BJ (cell line): ENCODE results near the gene NOX4. TPM values are rescaled to one million over a fixed set of nuclear protein-coding genes. Genes with fewer than 3 reads are reported as not detected.
"Not testable (repeated sequence)": the region's sequence is repeated elsewhere in the genome, so short reads cannot be mapped to it uniquely, and the experiment has no call there.

ENCODE experiments used
- CTCF ChIA-PET: fragments of 350-600 bp; formaldehyde crosslinking; extraction: SDS; loops from one replicate; lab custom pipeline; 2021; ENCODE audit warnings: antibody characterized with exemption, inconsistent platforms; lab: Yijun Ruan, JAX
- POLR2A ChIA-PET: fragments of 300-600 bp; sonication (Branson Sonifier 250); formaldehyde crosslinking; extraction: SDS; loops from one replicate; lab custom pipeline; 2021; ENCODE audit warnings: antibody characterized with exemption; lab: Charles Lee
- DNase-seq: peaks from one replicate; pipeline ENCODE4 v3.0.0-alpha.2; 2011; ENCODE audit warnings: low read depth
- H3K27me3 ChIP-seq: 2 replicates; pipeline ENCODE4 v1.6.0; 2011; ENCODE audit warnings: low read length; ENCODE audit not compliant: control insufficient read depth, insufficient read depth
- H3K36me3 ChIP-seq: 2 replicates; pipeline ENCODE4 v1.5.1; 2011; ENCODE audit warnings: low read length; ENCODE audit not compliant: control insufficient read depth, insufficient read depth
- H3K4me3 ChIP-seq: 2 replicates; pipeline ENCODE4 v1.5.1; 2011; ENCODE audit warnings: low read depth, mild to moderate bottlenecking, control low read depth, low read length
- CTCF ChIP-seq: IDR thresholded peaks from 2 replicates; pipeline ENCODE4 v1.5.1; 2011; ENCODE audit warnings: low read depth, mild to moderate bottlenecking, control low read depth, inconsistent platforms, low read length, moderate library complexity; ENCODE audit not compliant: insufficient read depth
- polyA plus RNA-seq: library from polyadenylated mRNA; depleted of rRNA; stranded (reverse); fragments of >200 nt; gene quantifications from 2 replicates; pipeline ENCODE4 v1.2.3, GENCODE V29; 2011

NOX4 gene
- polyA plus RNA-seq, 1 experiment, result 3.7 TPM

DNA sequence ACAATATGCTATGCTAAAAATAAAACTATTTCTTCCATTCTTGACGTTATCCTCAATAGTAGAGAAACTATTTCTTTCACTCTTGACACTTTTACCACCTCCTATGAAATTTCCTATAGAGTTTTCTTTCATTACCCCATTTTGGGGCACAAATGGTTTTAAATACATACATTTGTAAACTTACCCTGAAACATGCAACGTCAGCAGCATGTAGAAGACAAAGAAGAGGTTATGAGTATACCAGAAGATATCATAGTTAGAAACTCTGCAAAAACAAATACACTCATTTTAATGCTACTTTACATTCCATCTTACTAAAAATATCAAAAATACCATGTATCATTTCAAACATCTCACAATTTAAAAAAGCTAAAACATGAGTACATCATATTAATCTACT, 69.5 kb downstream of the NOX4 start:
- no peak for TF ChIP-seq CTCF
- CTCF ChIA-PET, result no interaction called here

GRCh38 chr11:89420981-89421380, 70.2 kb downstream of the NOX4 start:
- no peak for TF ChIP-seq CTCF
- no peaks in the 10 kb centered on the region for H3K27me3 ChIP-seq
- no peak for DNase-seq
- CTCF ChIA-PET, result no interaction called here
- no peaks in the 10 kb centered on the region for H3K36me3 ChIP-seq
- POLR2A ChIA-PET, result no interaction called here
- H3K4me3 ChIP-seq, result no peak overlapping the region

More for the DNA sequence above, 69.5 kb downstream of the NOX4 start:
- POLR2A ChIA-PET, result no interaction called here
- Histone ChIP-seq H3K36me3 (no peaks in the 10 kb centered on the region), H3K27me3 (no peaks in the 10 kb centered on the region), H3K4me3 (no peak overlapping the region)
- DNase-seq, result no peak

DNA sequence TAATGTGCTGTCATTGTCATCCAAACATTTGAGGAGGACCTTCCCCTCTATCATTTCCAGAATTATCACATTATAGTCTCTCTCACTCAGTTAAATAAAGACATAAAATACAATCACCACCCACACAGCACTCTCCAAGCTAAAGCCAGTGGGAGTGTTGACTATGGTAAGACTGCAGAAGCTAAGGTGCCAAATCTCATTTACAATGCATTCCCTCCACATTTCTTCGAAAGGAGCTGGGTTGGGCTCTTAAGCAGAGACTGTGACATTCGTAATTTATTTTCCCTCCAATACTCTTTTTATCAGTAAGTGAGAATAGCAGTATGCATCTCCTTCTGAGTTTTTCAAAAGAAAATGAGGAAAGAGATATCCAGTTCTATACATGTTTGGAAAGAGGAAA, 74.2 kb downstream of the NOX4 start:
- Histone ChIP-seq H3K36me3 (no peaks in the 10 kb centered on the region), H3K4me3 (no peak overlapping the region), H3K27me3 (no peaks in the 10 kb centered on the region)
- no peak for DNase-seq
- ChIA-PET CTCF (no interaction called here), POLR2A (no interaction called here)
- TF ChIP-seq CTCF, result no peak

GRCh38 chr11:89411112-89411511, 80.1 kb downstream of the NOX4 start:
- H3K36me3 ChIP-seq, CTCF ChIA-PET, H3K4me3 ChIP-seq, DNase-seq, H3K27me3 ChIP-seq, POLR2A ChIA-PET: not testable (repeated sequence)

DNA sequence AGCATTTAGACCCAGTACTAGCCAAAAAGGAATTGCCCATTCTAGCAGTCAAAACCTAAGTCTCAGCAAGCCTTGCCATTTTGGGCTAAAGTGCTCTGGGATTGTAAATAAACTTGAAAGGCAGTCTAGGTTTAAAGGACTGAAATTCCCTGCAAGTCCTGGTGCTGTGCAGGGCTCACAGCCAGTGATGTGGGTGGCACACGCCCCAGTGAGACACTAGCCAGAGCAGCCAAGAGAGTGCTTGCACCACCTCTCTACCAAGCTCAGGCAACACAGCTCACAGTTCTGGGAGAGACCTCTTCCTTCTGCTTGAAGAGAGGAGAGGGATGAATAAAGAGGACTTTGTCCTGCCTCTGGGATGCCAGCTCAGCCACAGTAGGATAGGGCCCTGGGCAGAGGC, 80.5 kb downstream of the NOX4 start:
- H3K36me3 ChIP-seq, DNase-seq, POLR2A ChIA-PET, CTCF ChIA-PET, H3K27me3 ChIP-seq, H3K4me3 ChIP-seq: not testable (repeated sequence)

DNA sequence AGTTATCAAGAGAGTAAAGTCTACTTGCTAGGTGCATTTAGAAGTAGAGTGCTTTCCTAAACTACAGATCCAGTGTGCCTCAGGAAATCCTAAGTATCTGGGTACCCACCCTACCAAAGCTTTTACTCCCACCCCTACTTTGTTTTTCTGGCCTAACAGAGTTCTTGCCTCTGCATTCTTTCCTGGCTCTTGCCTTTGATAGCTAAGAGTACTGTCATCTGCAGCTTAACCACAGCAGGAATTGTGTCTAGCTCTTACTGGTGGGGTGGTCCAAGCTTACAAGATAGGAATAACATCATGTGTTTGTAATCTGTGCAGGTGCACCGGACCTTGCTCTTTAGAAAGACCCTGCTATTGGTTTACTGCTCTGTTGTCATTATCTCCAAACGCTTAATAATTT, 82.7 kb downstream of the NOX4 start:
- POLR2A ChIA-PET, result not testable (repeated sequence)

GRCh38 chr11:89405629-89406028, 85.5 kb downstream of the NOX4 start:
- Histone ChIP-seq H3K4me3 (no peak overlapping the region), H3K27me3 (no peaks in the 10 kb centered on the region), H3K36me3 (no peaks in the 10 kb centered on the region)
- ChIA-PET POLR2A (no interaction called here), CTCF (interaction anchor here (0.6 to 2.2 kb wide), 3 partner anchors 73 to 208 kb away, joined by 3 to 6 read pairs (median 5); no protein-coding TSS in a partner anchor)
- no peak for DNase-seq
- peak; percentile 37; the same call in 1 of the 2 replicates for TF ChIP-seq CTCF

More for the DNA sequence above, 82.7 kb downstream of the NOX4 start:
- CTCF ChIA-PET, DNase-seq, H3K4me3 ChIP-seq, H3K27me3 ChIP-seq, H3K36me3 ChIP-seq: not testable (repeated sequence)

- DNase-seq, CTCF ChIA-PET, H3K27me3 ChIP-seq, H3K4me3 ChIP-seq, POLR2A ChIA-PET, H3K36me3 ChIP-seq: not testable (repeated sequence)
Observed at GRCh38 chr11:89391654-89392053, 99.5 kb downstream of the NOX4 start.

DNA sequence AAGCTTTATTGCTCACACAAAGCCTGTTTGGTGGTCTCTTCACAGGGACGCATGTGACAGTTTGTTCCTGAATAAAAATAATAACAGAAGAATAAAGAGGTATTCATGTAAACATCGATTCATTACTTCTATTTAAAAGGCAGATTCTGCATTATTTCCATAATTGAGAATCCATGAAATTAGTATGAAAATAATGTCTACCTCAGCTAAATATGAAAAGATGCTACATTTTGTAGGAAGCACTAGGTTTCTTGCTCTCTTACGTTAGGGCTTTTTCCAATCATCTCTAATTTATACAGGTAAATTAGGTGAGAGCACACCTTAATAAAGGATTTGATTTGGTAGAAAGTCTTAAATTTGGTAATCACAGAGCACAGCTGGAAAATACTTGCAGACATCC, 103.7 kb downstream of the NOX4 start:
- POLR2A ChIA-PET, H3K36me3 ChIP-seq, DNase-seq, H3K4me3 ChIP-seq, H3K27me3 ChIP-seq, CTCF ChIA-PET: not testable (repeated sequence)

DNA sequence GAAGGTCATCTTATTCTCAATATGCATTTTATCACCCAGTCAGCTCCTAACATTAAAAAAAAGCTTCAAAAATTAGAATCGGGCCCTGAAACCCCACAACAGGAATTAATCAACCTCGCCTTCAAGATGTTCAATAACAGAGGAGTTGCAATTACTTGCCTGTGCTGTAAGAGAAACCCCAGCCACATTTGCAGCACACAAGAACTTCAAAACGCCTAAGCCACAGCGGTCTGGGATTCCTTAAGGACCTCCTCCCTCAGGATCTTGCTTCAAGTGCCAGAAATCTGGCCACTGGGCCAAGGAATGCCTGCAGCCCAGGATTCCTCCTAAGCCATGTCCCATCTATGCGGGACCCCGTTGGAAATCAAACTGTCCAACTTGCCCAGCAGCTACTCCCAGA, 108.2 kb downstream of the NOX4 start:
- DNase-seq, CTCF ChIA-PET, H3K4me3 ChIP-seq, H3K27me3 ChIP-seq, H3K36me3 ChIP-seq, POLR2A ChIA-PET: not testable (repeated sequence)
